ENCODE results near the gene SHISA8.

The SHISA8 gene

DNA sequence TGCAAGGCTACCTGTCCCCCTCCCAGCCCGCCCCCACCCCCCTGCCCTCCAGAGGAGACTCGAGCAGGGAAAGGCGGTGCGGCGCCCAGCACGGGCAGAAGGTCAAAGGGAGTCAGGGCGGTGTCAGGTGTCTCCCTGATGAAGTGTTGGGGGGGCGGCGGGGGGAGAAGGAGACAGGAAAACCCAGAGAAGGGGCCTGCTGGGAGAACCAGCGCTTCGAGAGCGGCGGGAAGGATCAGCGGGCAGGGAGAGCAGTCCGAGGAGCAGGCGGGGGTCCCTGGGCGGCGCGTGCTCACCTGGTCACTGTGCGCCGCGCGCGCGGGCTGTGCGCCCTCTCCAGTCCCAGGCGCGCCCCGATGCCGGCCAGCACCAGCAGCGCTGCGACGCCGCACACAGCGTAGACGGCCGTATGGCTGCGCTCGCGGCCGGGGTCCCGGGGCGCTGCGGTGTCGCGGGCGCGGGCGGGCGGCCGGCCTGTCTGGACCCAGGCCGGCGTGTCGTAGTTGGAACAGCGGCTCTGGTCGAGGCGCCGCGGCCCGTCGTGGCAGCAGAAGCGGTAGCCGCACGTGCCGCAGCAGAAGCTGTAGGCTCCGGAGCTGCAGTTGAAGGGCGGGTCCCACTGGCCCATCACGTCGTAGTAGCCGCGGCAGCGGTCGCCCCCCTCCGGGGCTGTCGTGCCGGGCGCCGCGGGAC is 886 bp downstream of the SHISA8 start:
- no peak for DNase-seq (ENCODE audit: low read depth)

DNA sequence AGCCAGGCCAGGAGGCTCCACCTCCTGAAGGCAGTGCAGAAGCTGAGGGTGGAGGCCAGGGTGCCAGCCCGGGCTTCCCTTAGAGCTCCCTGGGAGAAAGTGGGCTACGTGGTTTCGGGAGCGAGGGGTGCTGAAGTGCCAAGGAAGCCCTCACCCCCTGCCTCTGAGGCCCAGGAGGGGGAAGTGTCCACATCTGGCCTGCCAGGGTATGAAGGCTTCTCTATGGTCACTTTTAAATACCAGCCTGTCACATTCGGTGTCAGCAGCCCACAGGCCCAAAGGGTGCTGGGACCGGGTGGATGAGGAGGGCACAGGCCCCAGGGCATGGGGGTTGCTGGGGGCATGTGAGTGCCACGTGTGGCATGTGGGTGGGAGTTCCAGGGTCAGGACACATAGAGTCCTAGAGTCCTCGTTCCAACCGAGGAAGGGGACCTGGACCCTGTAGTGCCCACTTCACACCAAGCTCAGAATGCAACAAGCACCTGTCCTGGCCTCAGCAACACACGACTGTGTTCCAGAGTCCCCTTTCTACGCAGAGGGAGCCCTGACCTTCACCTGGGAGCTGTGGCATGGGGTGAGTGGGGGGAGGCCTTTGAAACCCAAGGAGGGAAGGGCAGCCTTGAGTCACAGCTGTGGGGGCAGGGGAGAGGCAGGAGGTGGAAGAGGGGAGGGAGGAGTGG is 1.7 kb downstream of the SHISA8 start:
- no peak for DNase-seq (ENCODE audit: low read depth)

DNA sequence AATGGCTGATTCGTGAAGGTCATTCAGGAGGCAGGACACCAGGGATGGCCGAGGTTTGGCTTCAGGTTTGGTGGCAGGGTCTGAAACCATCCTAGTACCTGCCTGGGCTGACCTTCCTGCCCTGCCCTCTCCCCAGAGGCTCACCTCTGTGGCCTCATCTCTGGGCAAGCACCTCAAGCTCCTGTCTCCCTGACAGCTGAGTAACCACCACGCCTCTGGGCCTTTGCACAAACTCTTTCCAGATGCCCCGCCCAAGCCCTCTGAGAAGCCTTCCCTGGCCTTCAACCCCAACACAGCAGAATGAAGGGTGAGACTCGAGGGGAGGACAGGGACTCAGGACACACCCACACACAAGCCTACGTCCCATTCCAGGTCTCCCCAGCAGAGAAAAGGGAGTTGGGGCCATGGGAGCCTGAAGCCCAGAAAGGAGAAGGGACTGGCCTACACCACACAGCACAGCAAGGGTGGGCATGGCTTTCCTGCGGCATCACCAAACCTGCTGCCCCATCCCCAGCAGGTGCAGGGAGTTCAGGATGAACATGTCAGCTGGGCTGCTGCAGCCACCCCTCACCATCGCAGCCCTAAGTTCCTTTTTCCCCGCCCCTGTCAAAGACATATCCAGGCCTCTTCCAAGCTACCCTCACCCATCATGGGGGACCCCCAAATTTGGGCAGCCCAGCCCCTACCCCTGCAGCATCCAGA is 2.4 kb downstream of the SHISA8 start:
- no peak for DNase-seq (ENCODE audit: low read depth)

DNA sequence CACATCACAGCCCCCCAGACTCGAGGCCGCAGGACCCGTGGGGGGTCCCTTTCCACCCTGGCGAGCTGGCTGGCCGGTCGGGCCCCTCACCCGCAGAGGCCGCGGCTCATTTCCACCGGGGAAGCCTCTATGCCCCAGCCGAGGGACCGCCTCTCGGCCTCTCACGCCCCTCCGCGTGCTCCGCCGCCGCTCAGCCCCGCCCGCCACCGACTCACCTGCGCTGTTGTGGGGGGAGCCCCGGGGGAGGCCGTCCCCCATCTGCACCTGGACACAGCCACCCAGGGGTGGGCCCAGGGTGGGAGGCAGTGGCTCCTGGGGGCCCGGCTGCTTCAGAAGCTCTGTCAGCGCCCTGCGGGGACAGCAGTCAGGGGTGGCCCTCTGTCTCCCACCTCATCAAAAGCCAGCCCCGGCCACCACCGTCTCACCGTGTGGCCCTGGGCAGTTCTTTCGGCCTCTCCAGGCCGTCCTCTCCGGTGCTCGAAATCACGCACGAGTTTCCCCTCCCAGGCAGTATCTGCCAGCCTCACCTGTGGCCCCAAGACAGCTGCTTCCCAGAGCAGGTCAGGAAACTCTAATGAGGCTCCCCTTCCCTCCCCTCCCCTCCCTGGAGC is 3.8 kb downstream of the SHISA8 start:
- no peak for DNase-seq (ENCODE audit: low read depth)

DNA sequence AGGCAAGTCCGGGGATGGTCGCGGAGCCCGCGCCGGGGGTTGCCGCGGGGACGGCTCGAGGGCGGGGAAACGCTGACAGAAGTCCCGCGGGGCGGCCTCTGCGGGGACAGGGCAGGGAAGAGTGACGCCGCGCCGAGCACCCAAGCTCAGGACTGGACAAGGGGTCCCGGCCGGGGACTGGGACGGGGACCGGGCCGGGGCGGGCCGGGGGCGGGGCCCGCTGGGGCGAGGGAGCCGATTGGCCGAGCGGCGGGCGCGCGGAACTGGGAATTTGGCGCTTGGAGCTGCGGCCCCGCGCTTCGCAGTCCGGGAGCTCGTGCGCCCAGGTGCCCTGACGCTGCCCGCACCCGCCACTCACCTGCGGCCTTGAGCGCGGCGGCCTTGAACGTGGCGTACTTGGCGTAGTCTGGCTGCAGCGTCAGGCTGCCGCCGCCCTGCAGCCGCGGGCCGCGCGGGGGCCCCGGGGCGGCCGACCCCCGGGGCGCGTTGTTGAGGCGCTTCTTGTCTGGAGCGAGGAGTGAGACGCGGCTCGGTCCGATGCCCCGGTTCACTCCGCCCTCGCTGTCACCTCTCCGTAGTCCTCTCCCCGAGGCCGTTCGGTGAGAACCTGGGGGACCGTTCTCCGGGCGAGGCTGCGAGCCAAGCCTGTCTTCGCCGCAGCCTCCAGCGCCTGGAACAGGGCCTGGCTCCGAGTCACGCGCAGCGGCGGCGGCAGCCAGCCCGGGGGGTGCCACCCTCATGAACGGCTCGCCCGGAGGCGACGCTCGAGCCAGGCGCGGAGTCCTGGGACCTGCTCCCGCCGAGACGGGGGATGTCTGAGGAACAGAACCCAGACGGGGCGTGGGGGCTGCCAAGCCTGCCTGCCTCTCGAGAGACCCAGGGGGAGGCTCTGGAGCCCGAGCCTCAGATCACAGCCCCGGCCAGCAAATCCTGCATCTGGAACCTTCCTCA is 4.5 kb downstream of the SHISA8 start:
- DNase-seq (ENCODE audit: low read depth) = no peak

DNA sequence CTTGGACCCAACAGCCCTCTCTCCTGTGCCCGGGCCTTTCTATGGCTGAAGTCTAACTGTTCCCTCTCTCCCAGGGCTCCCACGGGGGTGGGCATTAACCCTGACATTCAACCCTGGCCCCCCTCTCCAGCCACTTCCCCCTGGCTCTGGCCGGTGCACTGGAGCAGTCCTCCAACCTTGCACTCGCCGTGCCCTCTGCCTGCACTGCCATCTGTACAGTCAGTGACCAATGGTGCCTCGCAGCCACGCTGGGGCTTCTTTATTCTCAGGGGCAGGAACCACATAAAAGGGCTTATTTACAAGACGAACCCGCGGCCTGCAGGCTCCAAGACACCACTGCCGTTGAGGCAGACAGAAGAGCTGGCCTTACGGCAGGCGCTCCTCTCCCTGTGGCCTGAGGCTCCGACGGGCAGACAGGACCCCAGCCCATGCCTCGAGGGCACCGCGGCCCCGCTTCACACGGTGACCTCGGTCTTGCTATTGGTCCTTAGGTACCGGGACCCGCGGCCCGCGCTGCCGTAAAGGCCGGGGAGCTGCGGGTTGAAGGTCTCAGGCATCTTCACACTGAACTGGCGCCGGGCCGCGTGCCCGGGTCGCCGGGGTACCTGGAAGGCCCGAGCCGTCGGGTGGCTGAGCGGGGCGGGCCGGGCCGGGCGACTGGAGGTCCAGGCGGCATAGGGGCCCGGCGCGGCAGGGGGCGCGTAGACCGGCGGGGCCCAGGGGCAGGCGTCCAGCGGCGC is 5.4 kb downstream of the SHISA8 start:
- no peak for DNase-seq (ENCODE audit: low read depth)

DNA sequence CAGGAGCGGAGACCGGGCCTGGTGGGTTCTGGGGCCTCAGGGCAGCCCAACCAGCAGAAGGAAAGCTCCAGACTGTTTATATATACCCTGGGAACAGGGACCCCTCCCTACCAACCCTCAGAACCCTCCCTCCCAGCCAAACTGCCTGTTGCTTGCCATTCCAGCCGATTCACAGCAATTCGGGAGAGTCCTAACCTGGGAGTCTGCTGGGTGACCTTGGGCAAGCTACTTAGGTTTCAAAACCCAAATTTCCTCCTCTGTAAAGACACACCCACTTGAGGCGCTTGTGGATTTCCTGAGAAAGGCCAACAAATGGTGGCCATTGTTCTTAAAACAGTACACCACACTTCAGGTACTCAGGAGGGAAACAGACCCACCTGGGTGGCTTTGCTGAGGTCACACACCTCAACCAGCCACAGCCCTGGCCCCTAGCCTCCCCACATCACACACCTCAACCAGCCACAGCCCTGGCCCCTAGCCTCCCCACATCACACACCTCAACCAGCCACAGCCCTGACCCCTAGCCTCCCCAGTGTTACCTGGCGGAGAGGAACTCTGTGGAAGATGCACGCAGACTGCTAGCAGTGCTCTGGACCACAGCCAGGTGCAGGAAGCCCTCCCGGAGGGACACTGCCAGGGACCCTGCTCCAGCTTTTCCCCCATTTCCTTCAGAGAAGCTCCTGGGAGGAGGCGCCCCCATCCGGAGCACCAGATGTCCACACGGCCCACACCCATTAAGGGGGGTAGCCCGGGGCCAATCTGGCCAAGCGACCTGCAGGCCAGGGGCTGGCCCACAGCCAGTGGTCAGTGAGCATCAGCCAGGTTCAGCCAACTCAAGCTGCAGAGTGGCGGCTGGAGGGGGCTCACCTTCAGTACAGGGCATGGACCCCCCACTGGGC is 6.2 kb downstream of the SHISA8 start:
- no peak for DNase-seq (ENCODE audit: low read depth)

DNA sequence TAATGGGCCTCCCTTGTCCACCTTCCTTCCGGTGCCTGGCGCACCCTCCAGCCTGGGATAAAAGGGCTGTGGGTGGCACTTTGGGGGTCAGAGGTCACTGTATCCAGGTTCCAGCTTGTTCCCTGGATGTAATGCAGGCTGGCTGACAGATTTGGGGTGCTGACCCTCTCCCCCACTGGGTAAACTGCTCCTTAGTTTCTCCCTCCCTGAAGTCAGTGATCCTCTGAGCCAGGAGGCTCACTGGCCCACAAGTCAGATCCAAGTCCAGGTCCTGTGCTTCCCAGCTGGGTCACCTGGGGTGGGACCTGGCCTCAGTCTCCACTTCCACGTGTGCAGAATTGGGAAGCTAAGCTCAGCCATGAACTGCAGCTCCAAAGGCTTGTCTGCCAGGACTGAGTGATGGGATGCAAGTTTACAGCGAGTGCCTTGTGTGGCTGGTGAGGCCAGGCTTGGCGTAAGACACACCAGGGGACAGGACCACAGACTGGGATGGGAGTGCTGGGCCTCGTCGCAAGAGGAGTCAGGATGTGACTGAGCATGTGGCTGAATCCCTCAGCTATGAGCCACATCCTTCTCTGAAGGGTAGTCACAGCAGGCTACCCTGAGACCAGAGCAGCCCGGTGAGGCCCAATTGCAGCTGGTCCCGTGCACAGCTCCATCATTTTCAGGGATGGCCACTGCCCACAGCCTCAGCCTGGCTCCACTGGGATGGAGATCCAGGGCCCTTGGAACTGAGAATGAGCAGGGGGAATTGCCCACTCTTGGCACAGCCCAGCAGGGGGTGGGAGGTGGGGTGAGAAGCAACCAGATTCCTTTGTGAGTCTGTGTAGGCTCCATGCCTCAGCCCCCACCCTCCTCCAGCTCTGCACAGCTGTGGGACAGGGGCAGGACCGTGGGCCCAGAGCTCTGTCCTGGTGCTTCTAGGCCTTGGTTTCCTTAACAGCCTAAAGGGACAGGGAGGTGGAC is 7.2 kb downstream of the SHISA8 start:
- no peak for DNase-seq (ENCODE audit: low read depth)

DNA sequence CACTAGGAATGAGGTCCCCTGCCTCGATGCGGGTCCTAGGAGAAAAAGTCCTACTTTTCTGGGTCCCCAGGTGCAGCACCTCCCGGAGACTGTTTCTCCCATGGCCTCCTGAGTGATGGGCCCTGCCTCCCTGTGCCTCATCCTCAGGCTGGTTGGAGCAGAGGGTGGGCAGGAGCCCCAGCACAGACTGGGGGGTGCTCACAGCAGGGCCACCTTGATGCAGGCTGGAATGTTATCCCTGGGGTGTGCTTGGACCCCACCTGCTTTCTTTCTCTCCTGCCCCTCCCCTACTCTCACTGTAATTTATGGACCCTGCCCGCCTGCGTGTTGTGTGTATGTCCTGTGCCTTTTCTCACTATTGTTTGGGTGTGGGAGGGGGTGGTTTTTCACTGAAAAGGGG is 8.1 kb downstream of the SHISA8 start:
- DNase-seq (ENCODE audit: low read depth) = no peak

DNA sequence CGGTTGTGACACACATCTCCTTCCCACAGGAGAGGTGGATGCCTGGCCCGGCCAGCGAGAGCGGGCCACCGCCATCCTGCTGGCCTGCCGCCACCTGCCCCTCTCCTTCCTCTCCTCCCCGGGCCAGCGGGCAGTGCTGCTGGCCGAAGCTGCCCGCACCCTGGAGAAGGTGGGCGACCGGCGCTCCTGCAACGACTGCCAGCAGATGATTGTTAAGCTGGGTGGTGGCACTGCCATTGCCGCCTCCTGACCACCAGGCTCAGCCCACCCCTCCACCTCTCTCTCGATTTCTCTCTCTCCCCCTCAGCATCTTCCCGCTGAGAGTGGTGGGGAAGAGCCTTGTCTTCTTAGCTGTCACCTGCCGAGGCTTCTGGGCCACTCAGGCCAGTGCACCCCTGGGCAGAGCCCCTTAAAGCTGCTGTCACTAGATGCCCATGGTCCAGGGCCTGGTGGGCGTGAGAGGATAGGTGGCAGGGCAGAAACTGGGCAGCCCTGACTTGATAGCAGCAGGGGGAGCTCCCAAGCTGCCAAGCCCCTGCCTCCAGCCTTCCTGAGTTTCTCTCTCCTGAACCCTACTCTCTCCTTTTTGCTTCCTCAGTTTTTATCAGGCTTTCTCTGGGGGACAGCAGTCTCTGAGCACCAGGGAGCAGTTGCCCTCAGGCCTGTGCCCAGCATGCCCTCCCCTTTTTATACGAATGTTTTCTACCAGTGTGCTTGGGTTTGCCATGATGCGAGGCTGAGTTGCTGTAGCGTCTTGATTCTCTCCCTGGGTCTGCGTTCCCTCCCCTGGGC is 9.3 kb downstream of the SHISA8 start:
- DNase-seq (ENCODE audit: low read depth) = no peak

DNA sequence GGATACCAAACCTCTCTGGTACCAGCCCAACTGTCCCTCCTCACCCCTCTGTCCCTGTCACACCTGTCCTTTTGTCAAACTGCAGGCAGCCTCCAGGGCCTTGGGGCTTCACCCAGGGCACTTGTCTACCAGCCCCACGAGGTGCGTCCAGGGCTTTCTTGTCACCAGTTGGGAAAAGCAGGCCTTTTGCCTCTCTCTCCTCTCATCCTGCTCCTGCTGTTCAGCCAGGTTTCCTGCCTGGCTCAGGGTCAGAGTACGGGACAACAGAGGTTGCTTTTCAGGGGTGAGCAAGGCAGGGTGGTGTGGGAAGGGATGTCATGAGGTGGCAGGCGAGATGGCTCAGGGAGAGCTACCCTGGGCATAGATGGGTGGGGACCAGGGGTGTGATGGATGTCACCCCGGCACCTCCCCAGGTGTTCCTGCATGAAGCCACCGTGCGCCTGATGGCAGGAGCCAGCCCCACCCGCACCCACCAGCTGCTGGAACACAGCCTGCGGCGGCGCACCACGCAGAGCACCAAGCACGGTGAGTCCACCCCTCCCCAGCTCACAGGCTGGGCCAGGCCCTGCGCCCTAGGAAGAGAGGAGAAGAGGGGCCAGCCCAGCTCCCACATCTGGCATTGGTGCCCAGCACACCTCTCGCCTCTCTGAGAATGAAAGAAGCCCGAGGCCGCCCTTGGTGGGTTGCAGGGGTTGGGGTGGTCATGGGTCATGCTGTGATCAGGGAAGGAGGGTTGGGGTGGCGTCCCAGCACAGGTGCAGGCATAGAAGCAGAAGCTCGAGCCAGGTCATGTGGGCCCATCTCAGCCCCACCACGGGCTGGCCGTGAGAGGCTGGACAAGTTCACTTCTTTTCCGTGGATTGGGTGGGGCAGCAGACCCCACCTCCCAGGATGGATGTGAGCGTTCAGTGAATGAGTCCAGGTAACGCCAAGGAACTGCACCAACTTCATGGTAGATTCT is 10.1 kb downstream of the SHISA8 start:
- no peak for DNase-seq (ENCODE audit: low read depth)

DNA sequence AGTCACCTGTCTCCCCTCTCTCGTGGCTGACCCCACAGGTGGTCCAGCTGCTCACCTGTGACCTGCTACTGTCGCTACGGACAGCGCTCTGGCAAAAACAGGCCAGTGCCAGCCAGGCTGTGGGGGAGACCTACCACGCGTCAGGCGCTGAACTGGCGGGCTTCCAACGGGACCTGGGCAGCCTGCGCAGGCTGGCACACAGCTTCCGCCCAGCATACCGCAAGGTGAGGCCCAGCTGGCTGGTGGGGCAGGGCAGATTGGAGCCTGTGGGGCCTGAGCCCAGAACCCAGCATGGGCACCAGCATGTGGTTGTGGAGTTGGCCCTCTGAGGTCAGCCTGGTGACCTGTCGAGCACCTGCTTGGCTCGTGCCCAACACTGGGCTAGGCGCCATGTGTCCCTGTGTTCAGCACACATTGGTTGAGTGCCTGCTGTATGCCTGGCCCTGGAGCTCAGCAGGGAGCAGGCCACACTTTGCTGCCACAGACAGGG is 11.9 kb downstream of the SHISA8 start:
- DNase-seq (ENCODE audit: low read depth) = no peak

DNA sequence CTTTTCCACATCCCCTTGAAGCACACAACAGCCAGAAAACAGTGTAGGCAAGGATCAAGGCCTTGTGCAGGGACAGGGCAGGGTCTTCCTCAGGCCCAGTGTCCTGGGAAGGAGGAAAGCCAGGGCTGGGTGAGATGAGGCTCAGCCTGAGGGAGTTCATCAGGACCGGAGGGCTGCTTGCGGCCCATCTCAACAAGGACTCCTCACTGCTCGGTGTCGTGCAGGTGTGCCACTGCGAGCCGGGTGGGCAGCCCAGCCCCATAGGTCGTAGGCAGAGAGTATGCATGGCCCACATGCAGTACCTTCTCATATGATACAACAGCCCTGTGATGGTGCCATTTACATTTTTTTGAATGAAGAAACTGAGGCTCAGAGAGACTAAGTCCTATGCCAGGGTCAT is 12.9 kb downstream of the SHISA8 start:
- DNase-seq (ENCODE audit: low read depth) = no peak

DNA sequence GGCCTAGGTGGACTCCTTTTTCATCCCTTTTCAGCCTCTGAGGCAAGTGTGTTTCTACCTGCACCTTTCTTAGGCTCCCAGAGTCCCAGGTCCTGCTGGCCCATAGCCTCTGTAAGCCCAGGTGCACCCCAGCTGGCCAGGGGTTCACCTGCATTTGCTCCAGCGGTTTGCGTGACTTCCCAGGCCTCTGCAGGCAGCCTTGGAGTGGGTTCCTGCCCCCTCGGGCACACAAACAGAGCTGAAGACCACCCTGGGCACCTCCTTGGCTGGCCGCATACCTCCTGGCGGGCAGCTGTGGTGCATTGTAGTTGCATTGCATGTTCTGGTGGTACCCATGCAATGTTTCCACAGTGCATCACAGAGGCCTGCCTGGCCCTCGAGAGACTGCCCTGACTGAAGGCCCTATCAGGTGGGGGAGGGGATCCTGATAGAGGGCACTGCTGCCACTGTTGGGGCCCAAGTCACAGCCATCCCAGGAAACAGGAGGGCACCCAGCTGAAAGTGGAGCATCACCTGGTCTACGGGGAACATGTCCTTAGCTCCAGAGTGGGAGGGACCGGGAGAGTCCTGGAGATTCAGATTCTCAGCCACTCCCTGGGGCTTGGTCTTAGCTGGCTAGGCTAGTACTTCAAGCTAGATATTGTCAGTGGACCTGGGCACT is 14.1 kb downstream of the SHISA8 start:
- no peak for DNase-seq (ENCODE audit: low read depth)

DNA sequence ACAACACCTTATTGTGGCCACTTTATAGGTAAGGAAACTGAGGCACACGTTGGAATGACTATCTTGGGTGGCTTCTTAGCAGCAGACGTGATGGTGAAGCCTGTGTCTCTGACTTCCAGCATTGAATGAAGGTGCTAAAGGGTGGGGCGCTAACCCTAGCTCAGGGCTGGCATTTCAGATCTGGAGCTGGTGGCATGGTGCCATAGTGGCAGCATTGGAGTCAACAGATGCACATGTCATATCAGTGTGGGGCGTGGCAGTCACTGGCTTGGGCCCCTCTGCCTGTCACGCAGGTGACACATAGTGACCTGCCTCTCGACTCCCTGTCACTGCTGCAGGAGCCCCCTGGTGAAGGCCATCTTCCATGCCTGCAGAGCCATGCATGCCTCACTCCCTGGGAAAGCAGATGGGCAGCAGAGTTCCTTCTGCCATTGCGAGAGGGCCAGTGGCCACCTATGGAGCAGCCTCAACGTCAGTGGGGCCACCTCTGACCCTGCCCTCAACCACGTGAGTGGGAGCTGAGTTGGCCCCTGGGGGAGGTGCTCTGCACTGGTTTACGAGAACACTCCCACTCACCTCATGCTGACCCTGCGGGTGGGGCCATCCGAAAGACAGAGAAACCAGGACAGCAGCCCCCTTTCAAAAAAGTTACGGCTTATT is 14.8 kb downstream of the SHISA8 start:
- DNase-seq (ENCODE audit: low read depth) = no peak

DNA sequence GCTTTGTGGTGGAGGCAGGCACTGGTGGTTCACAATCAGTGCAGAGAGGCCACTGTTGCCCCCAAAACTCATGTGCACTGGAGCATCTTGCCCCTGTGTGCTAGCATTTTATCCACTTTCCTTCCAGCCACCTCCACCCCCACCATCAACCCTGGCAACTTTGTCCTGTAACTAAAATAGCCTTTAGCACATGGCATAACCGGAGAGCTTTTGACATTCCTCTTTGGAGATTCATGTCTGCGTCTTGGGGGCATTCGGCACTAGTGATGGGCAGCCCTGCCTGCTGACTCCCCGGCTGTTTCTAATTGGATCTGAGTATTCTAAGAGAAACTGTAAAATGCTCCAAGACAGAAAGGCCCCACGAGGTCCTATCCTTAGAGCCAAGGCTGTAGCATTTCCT is 15.8 kb downstream of the SHISA8 start:
- DNase-seq (ENCODE audit: low read depth) = no peak

Data from GM04504 (cell line).